Measurements from ENCODE around the gene RGS16.
"Not testable (repeated sequence)": the region's sequence is repeated elsewhere in the genome, so short reads cannot be mapped to it uniquely, and the experiment has no call there.

Gene RGS16

GRCh38 chr1:182639330-182639729, 35.1 kb upstream of the RGS16 start:
- Histone ChIP-seq H3K36me3 (ENCODE audit: insufficient read depth, low read length) (no peaks in the 10 kb centered on the region), H3K27ac (ENCODE audit: low read depth, low read length) (no peak overlapping the region), H3K27me3 (ENCODE audit: insufficient read depth, low read length) (no peaks in the 10 kb centered on the region), H3K4me3 (ENCODE audit: low read length) (no peak overlapping the region), H3K4me1 (ENCODE audit: insufficient read depth, low read length) (no peaks in the 10 kb centered on the region), H3K9ac (ENCODE audit: low read depth, low read length) (no peak overlapping the region), H3K9me3 (ENCODE audit: insufficient read depth, low read depth, low read length) (no peaks in the 10 kb centered on the region)
- 100% methylated on average over 1 of the region's 1 CpG for WGBS

GRCh38 chr1:182637769-182638168, 33.6 kb upstream of the RGS16 start:
- WGBS = 95% methylated on average over 5 of the region's 5 CpGs
- no peaks in the 10 kb centered on the region for H3K9me3 ChIP-seq (ENCODE audit: insufficient read depth, low read depth, low read length)

GRCh38 chr1:182635871-182636270, 31.7 kb upstream of the RGS16 start:
- no peak overlapping the region for H3K9ac ChIP-seq (ENCODE audit: low read depth, low read length)
- H3K36me3 ChIP-seq (ENCODE audit: insufficient read depth, low read length) = no peaks in the 10 kb centered on the region
- H3K4me3 ChIP-seq (ENCODE audit: low read length) = no peak overlapping the region
- peaks cover 14% of the 10 kb centered on the region for H3K4me1 ChIP-seq (ENCODE audit: insufficient read depth, low read length)
- no peak overlapping the region for H3K27ac ChIP-seq (ENCODE audit: low read depth, low read length)
- H3K27me3 ChIP-seq (ENCODE audit: insufficient read depth, low read length) = no peaks in the 10 kb centered on the region
- no peaks in the 10 kb centered on the region for H3K9me3 ChIP-seq (ENCODE audit: insufficient read depth, low read depth, low read length)
- WGBS = 100% methylated on average over 2 of the region's 2 CpGs

More at GRCh38 chr1:182637769-182638168, 33.6 kb upstream of the RGS16 start:
- no peaks in the 10 kb centered on the region for H3K36me3 ChIP-seq (ENCODE audit: insufficient read depth, low read length)
- no peak overlapping the region for H3K27ac ChIP-seq (ENCODE audit: low read depth, low read length)
- no peak overlapping the region for H3K4me3 ChIP-seq (ENCODE audit: low read length)
- H3K4me1 ChIP-seq (ENCODE audit: insufficient read depth, low read length) = peaks cover 10% of the 10 kb centered on the region; the same call in 1 of the 2 replicates
- H3K27me3 ChIP-seq (ENCODE audit: insufficient read depth, low read length) = no peaks in the 10 kb centered on the region
- H3K9ac ChIP-seq (ENCODE audit: low read depth, low read length) = no peak overlapping the region

GRCh38 chr1:182634306-182635072, 30.3 kb upstream of the RGS16 start:
- WGBS = 91% methylated on average over 9 of the region's 9 CpGs
- H3K27ac ChIP-seq (ENCODE audit: low read depth, low read length) = no peak overlapping the region
- H3K9ac ChIP-seq (ENCODE audit: low read depth, low read length) = no peak overlapping the region
- no peaks in the 10 kb centered on the region for H3K27me3 ChIP-seq (ENCODE audit: insufficient read depth, low read length)
- H3K4me3 ChIP-seq (ENCODE audit: low read length) = no peak overlapping the region
- H3K36me3 ChIP-seq (ENCODE audit: insufficient read depth, low read length) = no peaks in the 10 kb centered on the region
- peaks cover 28% of the 10 kb centered on the region for H3K4me1 ChIP-seq (ENCODE audit: insufficient read depth, low read length)
- no peaks in the 10 kb centered on the region for H3K9me3 ChIP-seq (ENCODE audit: insufficient read depth, low read depth, low read length)

- Histone ChIP-seq H3K9ac (ENCODE audit: low read depth, low read length) (no peak overlapping the region), H3K4me1 (ENCODE audit: insufficient read depth, low read length) (peaks cover 35% of the 10 kb centered on the region), H3K4me3 (ENCODE audit: low read length) (no peak overlapping the region), H3K9me3 (ENCODE audit: insufficient read depth, low read depth, low read length) (no peaks in the 10 kb centered on the region), H3K36me3 (ENCODE audit: insufficient read depth, low read length) (no peaks in the 10 kb centered on the region), H3K27me3 (ENCODE audit: insufficient read depth, low read length) (no peaks in the 10 kb centered on the region), H3K27ac (ENCODE audit: low read depth, low read length) (no peak overlapping the region)
- WGBS = 79% methylated on average over 11 of the region's 11 CpGs
These were observed 29.6 kb upstream of the RGS16 start for GRCh38 chr1:182633657-182634281.

GRCh38 chr1:182633031-182633430, 28.8 kb upstream of the RGS16 start:
- Histone ChIP-seq H3K4me1 (ENCODE audit: insufficient read depth, low read length) (peaks cover 36% of the 10 kb centered on the region), H3K27me3 (ENCODE audit: insufficient read depth, low read length) (no peaks in the 10 kb centered on the region), H3K36me3 (ENCODE audit: insufficient read depth, low read length) (no peaks in the 10 kb centered on the region), H3K27ac (ENCODE audit: low read depth, low read length) (no peak overlapping the region), H3K4me3 (ENCODE audit: low read length) (no peak overlapping the region), H3K9ac (ENCODE audit: low read depth, low read length) (no peak overlapping the region), H3K9me3 (ENCODE audit: insufficient read depth, low read depth, low read length) (no peaks in the 10 kb centered on the region)

GRCh38 chr1:182632441-182632857, 28.3 kb upstream of the RGS16 start:
- H3K36me3 ChIP-seq (ENCODE audit: insufficient read depth, low read length); H3K9me3 ChIP-seq (ENCODE audit: insufficient read depth, low read depth, low read length); H3K27me3 ChIP-seq (ENCODE audit: insufficient read depth, low read length); H3K4me3 ChIP-seq (ENCODE audit: low read length); H3K27ac ChIP-seq (ENCODE audit: low read depth, low read length); H3K9ac ChIP-seq (ENCODE audit: low read depth, low read length): not testable (repeated sequence)
- peaks cover 36% of the 10 kb centered on the region for H3K4me1 ChIP-seq (ENCODE audit: insufficient read depth, low read length)
- WGBS = 89% methylated on average over 12 of the region's 12 CpGs

- no peak overlapping the region for H3K4me3 ChIP-seq (ENCODE audit: low read length)
- peaks cover 36% of the 10 kb centered on the region for H3K4me1 ChIP-seq (ENCODE audit: insufficient read depth, low read length)
- H3K9ac ChIP-seq (ENCODE audit: low read depth, low read length) = no peak overlapping the region
- no peak overlapping the region for H3K27ac ChIP-seq (ENCODE audit: low read depth, low read length)
- H3K27me3 ChIP-seq (ENCODE audit: insufficient read depth, low read length) = no peaks in the 10 kb centered on the region
- H3K36me3 ChIP-seq (ENCODE audit: insufficient read depth, low read length) = no peaks in the 10 kb centered on the region
- no peaks in the 10 kb centered on the region for H3K9me3 ChIP-seq (ENCODE audit: insufficient read depth, low read depth, low read length)
- WGBS = 87% methylated on average over 1 of the region's 1 CpG
These were observed 27.8 kb upstream of the RGS16 start for GRCh38 chr1:182631954-182632353.

GRCh38 chr1:182631053-182631677, 27.0 kb upstream of the RGS16 start:
- Histone ChIP-seq H3K9me3 (ENCODE audit: insufficient read depth, low read depth, low read length) (no peaks in the 10 kb centered on the region), H3K4me1 (ENCODE audit: insufficient read depth, low read length) (peaks cover 39% of the 10 kb centered on the region), H3K36me3 (ENCODE audit: insufficient read depth, low read length) (no peaks in the 10 kb centered on the region), H3K27me3 (ENCODE audit: insufficient read depth, low read length) (no peaks in the 10 kb centered on the region), H3K4me3 (ENCODE audit: low read length) (no peak overlapping the region), H3K27ac (ENCODE audit: low read depth, low read length) (no peak overlapping the region), H3K9ac (ENCODE audit: low read depth, low read length) (no peak overlapping the region)

- no peak overlapping the region for H3K27ac ChIP-seq (ENCODE audit: low read depth, low read length)
- no peaks in the 10 kb centered on the region for H3K9me3 ChIP-seq (ENCODE audit: insufficient read depth, low read depth, low read length)
- H3K4me1 ChIP-seq (ENCODE audit: insufficient read depth, low read length) = peaks cover 44% of the 10 kb centered on the region
- WGBS = 100% methylated on average over 1 of the region's 1 CpG
- H3K27me3 ChIP-seq (ENCODE audit: insufficient read depth, low read length) = no peaks in the 10 kb centered on the region
- H3K9ac ChIP-seq (ENCODE audit: low read depth, low read length) = no peak overlapping the region
- no peak overlapping the region for H3K4me3 ChIP-seq (ENCODE audit: low read length)
- no peaks in the 10 kb centered on the region for H3K36me3 ChIP-seq (ENCODE audit: insufficient read depth, low read length)
These were observed 26.4 kb upstream of the RGS16 start for GRCh38 chr1:182630586-182630985.

GRCh38 chr1:182629499-182630096, 25.4 kb upstream of the RGS16 start:
- Histone ChIP-seq H3K36me3 (ENCODE audit: insufficient read depth, low read length) (no peaks in the 10 kb centered on the region), H3K4me1 (ENCODE audit: insufficient read depth, low read length) (peaks cover 44% of the 10 kb centered on the region), H3K9ac (ENCODE audit: low read depth, low read length) (no peak overlapping the region), H3K4me3 (ENCODE audit: low read length) (no peak overlapping the region), H3K27ac (ENCODE audit: low read depth, low read length) (no peak overlapping the region), H3K9me3 (ENCODE audit: insufficient read depth, low read depth, low read length) (no peaks in the 10 kb centered on the region), H3K27me3 (ENCODE audit: insufficient read depth, low read length) (no peaks in the 10 kb centered on the region)
- WGBS = 87% methylated on average over 3 of the region's 3 CpGs

All from HUES64 (cell line).